Limb (tissue), 2 donors: ENCODE results near the gene QSOX2.

Source experiments
- DNase-seq, 2 donors: peaks; one replicate each; pipeline ENCODE4 v3.0.0-alpha.2; 2016; ENCODE audit errors: extremely low spot score in 2 of 2

Gene QSOX2

DNA sequence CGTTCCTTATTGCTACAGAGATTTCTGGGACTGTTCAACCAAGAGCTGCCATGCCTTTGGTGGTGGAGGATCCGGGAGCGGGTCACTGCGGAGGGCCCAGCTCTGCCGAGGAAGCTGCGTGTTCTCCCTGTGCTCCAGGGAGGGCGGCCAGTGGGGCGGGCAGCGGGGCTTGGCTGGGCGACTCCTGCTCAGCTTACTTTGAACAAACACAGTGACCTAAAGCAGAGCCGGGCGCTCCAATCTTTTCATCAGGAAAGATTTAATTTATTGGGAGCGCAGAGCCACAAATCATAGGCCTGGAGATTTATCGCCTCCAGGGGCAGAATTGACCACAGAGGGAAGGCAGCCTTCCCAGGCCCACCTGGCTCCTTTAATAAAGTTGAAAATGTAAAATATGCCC is 68.4 kb downstream of the QSOX2 start:
- no peak for DNase-seq

DNA sequence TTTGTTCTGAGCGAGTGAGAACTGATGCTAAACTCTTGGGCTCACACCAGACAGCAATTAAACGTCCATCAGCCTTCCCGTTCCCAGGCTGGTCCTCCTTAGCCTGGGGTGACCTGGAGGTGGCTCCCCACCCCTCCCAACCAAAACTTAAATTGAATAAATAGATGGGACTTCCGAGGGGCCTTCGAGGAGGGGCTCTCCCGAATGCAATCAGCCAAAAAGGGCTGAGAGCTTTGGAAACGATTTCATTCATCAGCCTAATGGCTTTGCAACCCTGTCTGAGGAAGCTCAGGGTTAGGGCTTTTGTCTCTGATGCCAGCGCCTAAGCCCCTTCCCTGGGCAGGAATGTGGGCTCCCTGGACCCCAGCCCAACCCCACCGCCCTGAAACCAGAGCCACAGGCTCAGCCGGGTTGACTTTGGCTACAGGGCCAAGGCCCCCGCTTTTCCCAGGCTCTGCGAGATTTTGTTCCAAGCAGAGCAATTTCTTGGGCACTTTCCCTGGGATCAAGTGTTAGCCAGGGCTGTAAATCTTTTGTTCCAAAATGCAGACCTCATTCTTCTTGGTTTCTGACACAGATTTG is 69.9 kb downstream of the QSOX2 start:
- peak; percentile 18 to 50 for DNase-seq

DNA sequence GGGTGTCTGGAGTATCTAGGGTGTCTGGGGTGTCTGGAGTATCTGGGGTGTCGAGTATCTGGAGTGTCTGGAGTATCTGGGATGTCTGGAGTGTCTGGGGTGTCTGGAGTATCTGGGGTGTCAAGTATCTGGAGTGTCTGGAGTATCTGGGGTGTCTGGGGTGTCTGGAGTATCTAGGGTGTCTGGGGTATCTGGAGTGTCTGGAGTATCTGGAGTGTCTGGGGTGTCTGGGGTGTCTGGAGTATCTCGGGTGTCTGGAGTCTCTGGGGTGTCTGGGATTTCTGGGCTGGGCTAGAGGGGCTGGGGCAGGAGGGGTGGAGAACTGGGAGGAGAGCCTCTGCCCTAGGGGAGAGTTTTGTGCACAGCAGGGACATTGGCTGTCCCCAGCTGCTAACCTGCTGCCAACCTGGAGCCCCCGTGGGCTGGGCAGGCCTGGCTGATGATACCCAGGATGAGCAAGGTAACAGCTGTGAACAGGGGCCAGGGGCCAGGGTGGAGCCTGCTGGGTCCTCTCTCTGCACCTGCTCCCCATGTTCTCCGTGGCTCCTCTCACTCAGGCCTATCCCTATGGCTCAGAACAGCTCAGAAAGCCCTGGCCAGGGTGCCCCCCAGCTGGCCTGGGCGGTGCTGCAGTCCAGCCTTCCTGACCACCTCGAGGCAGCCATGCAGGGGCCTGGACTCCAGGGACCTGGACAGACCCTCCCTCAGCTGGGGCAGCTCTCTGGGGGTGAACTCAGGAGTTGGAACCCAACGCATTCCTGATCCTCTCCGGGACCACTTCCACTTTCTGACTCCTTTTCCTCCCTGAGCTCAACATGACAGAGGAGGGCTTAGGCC is 70.6 kb downstream of the QSOX2 start:
- DNase-seq, result no peak

- no peak for DNase-seq
These were observed 71.8 kb downstream of the QSOX2 start for GRCh38 chr9:136173648-136174290.

- DNase-seq, result no peak
These were observed 73.1 kb downstream of the QSOX2 start for GRCh38 chr9:136172412-136173079.

DNA sequence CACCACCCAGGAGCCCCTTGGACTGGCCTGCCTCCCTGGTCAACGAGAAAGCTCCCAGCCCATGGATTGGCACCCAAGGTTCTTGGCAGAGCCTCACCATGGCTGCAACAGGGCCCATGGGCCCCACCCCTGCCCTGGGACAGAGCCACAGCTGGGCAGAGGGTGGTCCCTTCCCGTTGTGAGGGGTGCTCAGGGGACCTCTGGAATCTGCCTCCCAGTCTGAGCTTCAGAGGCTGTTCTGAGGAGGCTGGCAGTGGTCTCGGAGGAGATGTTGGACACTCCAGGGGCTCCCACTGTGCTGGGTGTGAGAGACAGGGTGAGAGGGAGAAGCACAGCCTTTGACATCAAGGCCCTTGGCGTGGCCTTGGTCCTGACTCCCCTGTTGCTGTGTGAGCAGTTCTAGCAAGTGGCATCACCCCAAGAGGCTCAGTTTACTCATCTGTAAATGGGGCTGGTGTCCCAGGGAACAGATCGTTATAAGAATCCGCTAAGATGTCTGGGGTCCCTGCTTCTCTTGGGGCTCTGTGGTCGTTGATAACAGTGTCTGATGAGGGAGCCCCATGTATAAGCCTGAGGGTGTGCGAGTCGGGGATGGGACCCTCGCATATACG is 73.7 kb downstream of the QSOX2 start:
- no peak for DNase-seq

DNA sequence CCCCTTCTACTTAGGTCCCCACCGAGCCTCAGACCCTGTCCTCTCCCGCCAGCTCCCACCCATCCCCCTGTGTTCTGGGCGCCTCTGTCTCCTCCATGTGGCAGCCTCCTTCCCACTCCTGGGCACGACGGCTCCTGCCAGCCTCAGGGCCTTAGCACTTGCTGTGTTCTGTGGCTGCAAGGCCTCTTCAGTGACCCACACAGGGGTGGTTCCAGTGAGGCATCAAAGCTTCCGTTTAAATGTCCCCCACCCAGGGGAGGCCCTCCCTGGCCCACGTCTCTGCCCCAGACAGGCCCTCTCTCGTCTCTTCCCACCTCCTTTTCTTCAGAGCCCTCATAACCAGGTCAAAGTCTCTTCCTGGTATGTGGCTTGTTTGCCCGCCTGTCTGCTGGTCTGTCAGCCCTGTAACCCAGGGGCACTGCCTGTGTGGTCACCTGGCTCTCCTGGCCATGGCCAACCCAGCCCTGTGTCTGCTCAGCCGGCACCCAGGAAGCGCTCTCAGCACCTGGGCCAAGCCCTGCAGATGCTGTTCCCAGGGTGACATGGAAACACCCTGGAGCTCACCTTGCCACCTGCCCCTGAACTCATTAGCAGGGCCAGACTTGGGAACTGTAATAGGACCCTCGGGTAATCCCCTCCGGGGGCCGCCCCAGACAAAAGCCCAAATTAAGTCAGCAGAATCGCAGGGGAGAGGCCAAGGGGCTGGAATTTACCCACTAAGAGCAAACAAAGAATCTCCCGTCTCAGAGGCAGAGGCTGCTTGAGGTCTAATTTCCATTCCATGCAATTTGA is 74.4 kb downstream of the QSOX2 start:
- no peak for DNase-seq

GRCh38 chr9:136170006-136170901 is 75.4 kb downstream of the QSOX2 start:
- peak in 1 of 2 donors; percentile 70 for DNase-seq

DNA sequence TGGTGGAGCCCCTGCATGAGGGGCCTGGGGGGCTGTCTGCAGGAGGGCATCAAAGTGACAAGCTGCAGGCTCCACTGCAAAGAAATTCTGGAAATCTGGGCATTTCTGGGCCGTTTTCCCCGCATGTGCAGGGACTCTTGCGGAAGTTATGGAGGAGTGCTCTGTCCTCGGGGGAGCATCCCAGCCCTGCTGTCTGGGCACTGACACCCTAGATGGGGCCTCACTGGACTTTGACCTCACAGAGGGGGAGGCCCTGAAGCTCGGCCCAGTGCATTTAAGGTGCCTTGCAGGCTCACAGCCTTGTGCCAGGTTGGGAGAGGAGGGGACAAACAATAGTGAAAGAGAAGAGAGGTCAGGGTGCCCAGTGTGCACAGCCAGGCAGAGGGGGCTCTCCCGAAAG is 76.1 kb downstream of the QSOX2 start:
- DNase-seq, result no peak

GRCh38 chr9:136163248-136163850 is 82.3 kb downstream of the QSOX2 start:
- DNase-seq, result no peak

- DNase-seq, result no peak
These were observed 84.5 kb downstream of the QSOX2 start for GRCh38 chr9:136160995-136161610.

GRCh38 chr9:136160381-136160841 is 85.2 kb downstream of the QSOX2 start:
- DNase-seq, result no peak

GRCh38 chr9:136159851-136160250 is 85.8 kb downstream of the QSOX2 start:
- no peak for DNase-seq

GRCh38 chr9:136157477-136158265 is 87.9 kb downstream of the QSOX2 start:
- DNase-seq, result no peak
